ENCODE measurements around the gene LRRC45. TPM values are rescaled to one million over a fixed set of nuclear protein-coding genes. Genes with fewer than 3 reads are reported as not detected.
A peak's percentile ranks its signal among the peaks of the same experiment; 100 is the strongest.

LRRC45 gene
- polyA plus RNA-seq, 1 donor (not counting 4 experiments of a cell fraction or from before 2014, with no cell fraction given): 2.5 TPM

- no peak overlapping the region for H2AFZ ChIP-seq (ENCODE audit: control insufficient read depth, low read length)
- DNase-seq (ENCODE audit: low read depth, low spot score) (no peak), FAIRE-seq (no peak)
- TF ChIP-seq CTCF (optimal IDR thresholded peaks at IDR 0.05 in 1 of 3, IDR thresholded peaks at IDR 0.05 in 1 of 3, conservative IDR thresholded peaks at IDR 0.05 in 1 of 3; ENCODE audit: extremely low read depth in 1 of 3, insufficient read depth in 2 of 3, low read length in 3 of 3) (no peak), EZH2 (IDR thresholded peaks at IDR 0.05; ENCODE audit: low read length) (no peak)
- dilution Hi-C loops (cut with MboI; ENCODE audit: extremely low pct_ligation_motif_present, low sequenced_read_pairs): no loop called here
- peaks cover 6 to 12% of the 10 kb centered on the region in 2 experiments for H3K36me3 ChIP-seq (ENCODE audit: control insufficient read depth in 2 of 2, extremely low read depth in 1 of 2, insufficient read depth in 2 of 2, low read length in 2 of 2)
- no peak overlapping the region for H3K4me2 ChIP-seq (ENCODE audit: control insufficient read depth, extremely low read depth, insufficient read depth, low read depth, low read length)
- no peaks in the 10 kb centered on the region for H3K27me3 ChIP-seq (ENCODE audit: control insufficient read depth, extremely low read depth, insufficient read depth, low read length)
- no peak overlapping the region for H3K27ac ChIP-seq (ENCODE audit: control insufficient read depth, insufficient read depth, low read length)
- no peaks in the 10 kb centered on the region for H3K79me2 ChIP-seq (ENCODE audit: control insufficient read depth, insufficient read depth, low read length)
- no peaks in the 10 kb centered on the region for H4K20me1 ChIP-seq (ENCODE audit: control insufficient read depth, extremely low read depth, insufficient read depth, low read length)
- H3K4me1 ChIP-seq (ENCODE audit: control insufficient read depth, extremely low read depth, insufficient read depth, low read length): peaks cover 10% of the 10 kb centered on the region
- H3K9ac ChIP-seq (ENCODE audit: control insufficient read depth, extremely low read depth, insufficient read depth, low read length): no peak overlapping the region
- no peak overlapping the region for H3K4me3 ChIP-seq (ENCODE audit: control insufficient read depth in 2 of 3, extremely low read depth in 1 of 3, insufficient read depth in 2 of 3, low read depth in 1 of 3, low read length in 3 of 3)
- no peaks in the 10 kb centered on the region for H3K9me1 ChIP-seq (ENCODE audit: control insufficient read depth, extremely low read depth, insufficient read depth, low read length)
- no peaks in the 10 kb centered on the region for H3K9me3 ChIP-seq (ENCODE audit: control insufficient read depth, low read depth, low read length)
Observed at GRCh38 chr17:81987161-81987770, 35.8 kb upstream of the LRRC45 start.

GRCh38 chr17:81990836-81991683 lies 32.0 kb upstream of the LRRC45 start:
- Histone ChIP-seq H2AFZ (ENCODE audit: control insufficient read depth, low read length) (no peak overlapping the region), H3K79me2 (ENCODE audit: control insufficient read depth, insufficient read depth, low read length) (no peaks in the 10 kb centered on the region), H3K4me2 (ENCODE audit: control insufficient read depth, extremely low read depth, insufficient read depth, low read depth, low read length) (peak overlapping the region; percentile 62), H3K9ac (ENCODE audit: control insufficient read depth, extremely low read depth, insufficient read depth, low read length) (no peak overlapping the region), H3K9me1 (ENCODE audit: control insufficient read depth, extremely low read depth, insufficient read depth, low read length) (no peaks in the 10 kb centered on the region), H3K36me3 (ENCODE audit: control insufficient read depth in 2 of 2, extremely low read depth in 1 of 2, insufficient read depth in 2 of 2, low read length in 2 of 2) (peaks cover 0 to 6% of the 10 kb centered on the region in 2 experiments), H3K27me3 (ENCODE audit: control insufficient read depth, extremely low read depth, insufficient read depth, low read length) (no peaks in the 10 kb centered on the region), H3K4me3 (ENCODE audit: control insufficient read depth in 2 of 3, extremely low read depth in 1 of 3, insufficient read depth in 2 of 3, low read depth in 1 of 3, low read length in 3 of 3) (no peak overlapping the region), H3K9me3 (ENCODE audit: control insufficient read depth, low read depth, low read length) (no peaks in the 10 kb centered on the region), H3K27ac (ENCODE audit: control insufficient read depth, insufficient read depth, low read length) (no peak overlapping the region), H4K20me1 (ENCODE audit: control insufficient read depth, extremely low read depth, insufficient read depth, low read length) (no peaks in the 10 kb centered on the region), H3K4me1 (ENCODE audit: control insufficient read depth, extremely low read depth, insufficient read depth, low read length) (peaks cover 14% of the 10 kb centered on the region)
- DNase-seq (ENCODE audit: low read depth, low spot score) (no peak), FAIRE-seq (no peak)
- TF ChIP-seq EZH2 (IDR thresholded peaks at IDR 0.05; ENCODE audit: low read length) (no peak), CTCF (optimal IDR thresholded peaks at IDR 0.05 in 1 of 3, IDR thresholded peaks at IDR 0.05 in 1 of 3, conservative IDR thresholded peaks at IDR 0.05 in 1 of 3; ENCODE audit: extremely low read depth in 1 of 3, insufficient read depth in 2 of 3, low read length in 3 of 3) (no peak)
- dilution Hi-C loops (cut with MboI; ENCODE audit: extremely low pct_ligation_motif_present, low sequenced_read_pairs): no loop called here
